ENCODE results near the gene FILIP1. TPM values are rescaled to one million over a fixed set of nuclear protein-coding genes. Genes with fewer than 3 reads are reported as not detected.

The FILIP1 gene
- total RNA-seq, 1 donor from 2014 or later = 3.2 TPM

DNA sequence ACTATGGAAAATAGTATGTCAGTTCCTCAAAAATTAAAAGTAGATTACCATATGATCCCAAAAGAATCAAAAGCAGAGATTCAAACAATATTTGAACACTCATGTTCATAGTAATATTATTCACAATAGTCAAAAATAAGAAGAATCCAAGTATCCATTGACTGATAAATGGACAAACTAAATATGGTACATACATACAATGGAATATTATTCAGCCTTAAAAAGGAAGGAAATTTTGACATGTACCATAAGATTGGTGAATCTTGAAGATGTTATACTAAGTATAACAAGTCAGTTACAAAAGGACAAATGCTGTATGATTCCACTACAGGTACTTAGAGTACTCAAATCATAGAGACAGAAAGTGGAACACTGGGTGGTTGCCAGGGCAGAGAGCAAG lies 120.7 kb downstream of the FILIP1 start:
- Histone ChIP-seq H3K27ac (no peak overlapping the region), H3K27me3 (no peaks in the 10 kb centered on the region), H3K4me3 (no peak overlapping the region), H3K4me1 (no peaks in the 10 kb centered on the region), H3K36me3 (no peaks in the 10 kb centered on the region), H3K9me3 (no peaks in the 10 kb centered on the region)
- intact Hi-C loops (cut with DNase I) = no loop called here
- TF ChIP-seq POLR2AphosphoS5 (IDR thresholded peaks at IDR 0.05; ENCODE audit: insufficient read depth in 1 of 2, low read depth in 1 of 2) = no peak
- no peak for TF ChIP-seq POLR2A (IDR thresholded peaks at IDR 0.05)
- TF ChIP-seq, protein P1, sequence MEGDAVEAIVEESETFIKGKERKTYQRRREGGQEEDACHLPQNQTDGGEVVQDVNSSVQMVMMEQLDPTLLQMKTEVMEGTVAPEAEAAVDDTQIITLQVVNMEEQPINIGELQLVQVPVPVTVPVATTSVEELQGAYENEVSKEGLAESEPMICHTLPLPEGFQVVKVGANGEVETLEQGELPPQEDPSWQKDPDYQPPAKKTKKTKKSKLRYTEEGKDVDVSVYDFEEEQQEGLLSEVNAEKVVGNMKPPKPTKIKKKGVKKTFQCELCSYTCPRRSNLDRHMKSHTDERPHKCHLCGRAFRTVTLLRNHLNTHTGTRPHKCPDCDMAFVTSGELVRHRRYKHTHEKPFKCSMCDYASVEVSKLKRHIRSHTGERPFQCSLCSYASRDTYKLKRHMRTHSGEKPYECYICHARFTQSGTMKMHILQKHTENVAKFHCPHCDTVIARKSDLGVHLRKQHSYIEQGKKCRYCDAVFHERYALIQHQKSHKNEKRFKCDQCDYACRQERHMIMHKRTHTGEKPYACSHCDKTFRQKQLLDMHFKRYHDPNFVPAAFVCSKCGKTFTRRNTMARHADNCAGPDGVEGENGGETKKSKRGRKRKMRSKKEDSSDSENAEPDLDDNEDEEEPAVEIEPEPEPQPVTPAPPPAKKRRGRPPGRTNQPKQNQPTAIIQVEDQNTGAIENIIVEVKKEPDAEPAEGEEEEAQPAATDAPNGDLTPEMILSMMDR (IDR thresholded peaks at IDR 0.05) = no peak
- no peak for DNase-seq (ENCODE audit: extremely low spot score in 2 of 2)

DNA sequence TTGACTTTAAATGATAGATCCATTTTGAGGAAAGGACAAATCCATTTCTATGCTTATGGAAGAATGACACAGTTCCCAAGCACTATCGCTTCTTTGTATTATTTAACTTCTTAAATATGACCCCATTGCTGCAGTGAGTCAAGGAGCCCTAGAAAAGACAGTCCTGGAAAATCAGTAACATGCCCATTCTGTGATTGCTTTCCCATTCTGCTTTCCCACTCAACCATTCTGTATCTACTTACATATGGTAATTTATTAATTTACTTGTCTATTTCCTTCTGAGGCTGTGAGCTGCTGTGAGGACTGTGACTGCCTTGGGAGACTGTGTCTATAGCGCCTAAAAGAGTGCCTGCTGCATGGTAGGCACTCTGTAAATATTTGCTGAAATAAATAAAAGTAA lies 123.6 kb downstream of the FILIP1 start:
- TF ChIP-seq POLR2A (IDR thresholded peaks at IDR 0.05) (no peak), POLR2AphosphoS5 (IDR thresholded peaks at IDR 0.05; ENCODE audit: insufficient read depth in 1 of 2, low read depth in 1 of 2) (no peak)
- TF ChIP-seq, protein P1 (IDR thresholded peaks at IDR 0.05) = no peak
- no peaks in the 10 kb centered on the region for H3K36me3 ChIP-seq
- intact Hi-C loops (cut with DNase I) = no loop called here
- H3K9me3 ChIP-seq = no peaks in the 10 kb centered on the region
- H3K4me3 ChIP-seq = no peak overlapping the region
- no peak for DNase-seq (ENCODE audit: extremely low spot score in 2 of 2)
- no peak overlapping the region for H3K27ac ChIP-seq
- no peaks in the 10 kb centered on the region for H3K27me3 ChIP-seq
- H3K4me1 ChIP-seq = no peaks in the 10 kb centered on the region

DNA sequence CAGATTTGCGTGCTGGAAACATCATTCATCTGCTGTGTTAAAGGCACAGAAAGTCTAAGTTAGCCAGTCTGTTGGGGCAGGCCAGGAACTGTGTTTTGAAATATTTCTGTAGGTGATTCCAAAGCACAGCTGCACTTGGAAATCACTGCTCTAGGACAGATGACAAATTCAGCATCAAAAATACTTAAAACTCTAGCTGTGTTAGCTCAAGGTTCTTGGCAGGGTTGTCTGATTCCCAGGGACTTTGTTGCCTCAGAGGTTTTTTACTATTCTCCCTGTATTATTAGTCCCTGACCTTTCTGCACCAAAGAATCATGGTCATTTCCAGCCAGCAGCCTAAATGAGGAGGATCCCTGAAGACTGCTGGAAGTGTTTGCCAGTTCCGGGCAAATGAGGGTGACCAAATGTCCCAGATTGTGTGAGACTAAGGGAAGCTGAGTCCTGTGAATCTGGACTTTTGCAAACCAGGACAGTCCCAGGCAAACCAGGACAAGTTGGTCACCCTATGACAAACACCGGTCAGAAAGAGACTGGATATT lies 124.7 kb downstream of the FILIP1 start:
- Histone ChIP-seq H3K27me3 (no peaks in the 10 kb centered on the region), H3K4me3 (no peak overlapping the region), H3K4me1 (no peaks in the 10 kb centered on the region), H3K36me3 (no peaks in the 10 kb centered on the region), H3K9me3 (no peaks in the 10 kb centered on the region), H3K27ac (no peak overlapping the region)
- TF ChIP-seq, protein P1 (IDR thresholded peaks at IDR 0.05) = no peak
- TF ChIP-seq POLR2AphosphoS5 (IDR thresholded peaks at IDR 0.05; ENCODE audit: insufficient read depth in 1 of 2, low read depth in 1 of 2) = no peak
- no peak for TF ChIP-seq POLR2A (IDR thresholded peaks at IDR 0.05)
- intact Hi-C loops (cut with DNase I) = no loop called here
- no peak for DNase-seq (ENCODE audit: extremely low spot score in 2 of 2)

DNA sequence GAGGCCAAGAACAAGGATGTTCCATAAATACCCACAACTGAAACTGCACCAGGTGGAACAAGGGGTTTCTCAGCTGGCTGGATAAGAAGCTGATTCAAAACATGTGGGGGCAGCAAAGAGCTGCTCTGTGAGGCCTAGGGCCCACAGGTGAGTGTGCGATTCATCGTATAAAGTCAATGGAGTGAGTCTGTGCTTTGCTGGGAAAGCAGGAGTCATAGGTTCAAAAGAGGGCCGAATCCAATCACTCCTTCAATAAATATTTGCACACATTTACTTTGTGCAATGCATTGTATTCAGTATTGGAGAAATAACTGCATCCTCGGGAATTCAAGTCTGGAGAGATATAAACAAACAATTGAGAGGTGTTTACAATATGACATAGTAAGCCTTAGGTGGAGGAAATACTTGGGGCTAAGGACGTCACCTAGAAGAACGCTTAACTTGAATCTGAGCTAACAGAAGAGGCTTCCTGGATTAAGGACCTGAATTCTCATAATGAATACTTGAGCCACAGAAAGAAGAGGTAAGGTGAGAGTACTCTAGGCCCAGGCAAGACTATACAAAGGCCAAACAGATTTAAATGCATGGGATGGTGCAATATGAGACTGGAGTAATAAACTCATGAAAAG lies 125.3 kb downstream of the FILIP1 start:
- Histone ChIP-seq H3K4me3 (no peak overlapping the region), H3K27me3 (no peaks in the 10 kb centered on the region), H3K36me3 (no peaks in the 10 kb centered on the region), H3K4me1 (no peaks in the 10 kb centered on the region), H3K27ac (no peak overlapping the region), H3K9me3 (no peaks in the 10 kb centered on the region)
- no peak for DNase-seq (ENCODE audit: extremely low spot score in 2 of 2)
- intact Hi-C loops (cut with DNase I) = no loop called here
- TF ChIP-seq, protein P1 (IDR thresholded peaks at IDR 0.05) = no peak
- TF ChIP-seq POLR2A (IDR thresholded peaks at IDR 0.05) = no peak
- TF ChIP-seq POLR2AphosphoS5 (IDR thresholded peaks at IDR 0.05; ENCODE audit: insufficient read depth in 1 of 2, low read depth in 1 of 2) = no peak

DNA sequence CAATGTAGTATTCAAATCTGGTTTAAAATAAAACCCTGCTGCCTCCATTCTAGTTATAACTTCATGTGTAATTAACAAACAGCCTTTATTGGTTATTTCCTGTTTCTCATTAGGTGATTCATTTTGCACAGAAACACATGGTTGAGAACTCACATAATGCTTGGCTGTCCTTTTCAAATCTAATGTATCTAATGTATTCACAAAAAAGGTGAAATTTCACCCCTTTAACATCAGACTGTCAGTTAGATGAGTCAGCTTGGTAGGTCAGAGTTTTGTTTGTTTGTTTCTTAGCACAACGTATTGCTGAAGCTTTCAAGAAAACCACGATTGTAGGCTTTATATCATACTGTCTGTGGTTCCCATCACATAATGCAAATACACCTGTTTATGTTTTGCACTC lies 130.3 kb downstream of the FILIP1 start:
- no peaks in the 10 kb centered on the region for H3K27me3 ChIP-seq
- intact Hi-C loops (cut with DNase I) = no loop called here
- no peak for DNase-seq (ENCODE audit: extremely low spot score in 2 of 2)
- H3K4me3 ChIP-seq = no peak overlapping the region
- H3K27ac ChIP-seq = no peak overlapping the region
- no peaks in the 10 kb centered on the region for H3K4me1 ChIP-seq
- TF ChIP-seq POLR2A (IDR thresholded peaks at IDR 0.05) (no peak), POLR2AphosphoS5 (IDR thresholded peaks at IDR 0.05; ENCODE audit: insufficient read depth in 1 of 2, low read depth in 1 of 2) (no peak)
- TF ChIP-seq, protein P1 (IDR thresholded peaks at IDR 0.05) = no peak
- H3K9me3 ChIP-seq = no peaks in the 10 kb centered on the region
- H3K36me3 ChIP-seq = no peaks in the 10 kb centered on the region
